Measurements from ENCODE around the gene IQSEC1. TPM values are rescaled to one million over a fixed set of nuclear protein-coding genes. Genes with fewer than 3 reads are reported as not detected.

IQSEC1 gene
- total and polyA plus RNA-seq, 2 donors (not counting 1 experiment from before 2014, with no cell fraction given): 96.7 to 222 TPM

DNA sequence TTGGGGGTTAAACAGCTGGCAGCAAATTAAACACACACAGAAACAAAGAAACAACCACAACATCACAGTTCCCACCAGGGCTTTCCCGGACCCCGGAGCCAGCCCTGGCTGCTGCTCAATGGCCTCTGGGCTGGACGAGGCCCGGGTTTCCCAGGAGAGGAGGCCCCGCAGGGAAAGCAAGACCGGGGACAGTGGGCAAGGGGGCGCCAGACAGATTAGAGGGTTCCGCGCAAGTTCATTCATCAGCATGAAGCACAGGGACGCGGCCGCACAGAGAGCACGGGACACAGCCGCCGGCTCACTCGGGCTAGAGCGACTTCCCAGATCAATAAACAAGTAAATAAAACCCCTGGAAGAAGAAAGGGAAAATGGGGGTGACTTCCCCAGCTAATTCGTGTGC lies 165.5 kb downstream of the IQSEC1 start:
- Histone ChIP-seq H3K4me3 (ENCODE audit: control extremely low read depth in 1 of 5, extremely low read depth in 1 of 5, insufficient read depth in 1 of 5, low read depth in 2 of 5, low read length in 4 of 5) (no peak overlapping the region), H3K79me2 (ENCODE audit: control insufficient read depth, insufficient read depth, low read length) (peaks cover 11% of the 10 kb centered on the region), H3K27ac (ENCODE audit: low read length in 2 of 2) (no peak overlapping the region), H4K20me1 (ENCODE audit: control insufficient read depth, insufficient read depth, low read length, poor library complexity, severe bottlenecking) (peaks cover 100% of the 10 kb centered on the region), H3K4me2 (replicated peaks; ENCODE audit: low read depth, low read length, poor library complexity, severe bottlenecking) (no peak overlapping the region), H3K27me3 (replicated peaks in 1 of 4; ENCODE audit: control extremely low read depth in 1 of 4, control insufficient read depth in 3 of 4, insufficient read depth in 4 of 4, low read length in 3 of 4) (no peaks in the 10 kb centered on the region), H3K36me3 (replicated peaks in 1 of 2; ENCODE audit: control extremely low read depth in 1 of 2, control insufficient read depth in 1 of 2, extremely low read depth in 1 of 2, insufficient read depth in 2 of 2, low read length in 1 of 2) (peaks cover 0 to 99% of the 10 kb centered on the region in 2 experiments), H3K9ac (ENCODE audit: low read length) (no peak overlapping the region), H3K4me1 (ENCODE audit: control insufficient read depth in 2 of 2, insufficient read depth in 2 of 2, low read length in 2 of 2) (peaks cover 14 to 26% of the 10 kb centered on the region in 2 donors), H3K9me3 (ENCODE audit: control extremely low read depth in 1 of 3, control insufficient read depth in 2 of 3, insufficient read depth in 1 of 3, low read length in 2 of 3) (peaks cover 0 to 4% (median 0%) of the 10 kb centered on the region in 3 donors), H2AFZ (ENCODE audit: insufficient read depth, low read depth, low read length, poor library complexity, severe bottlenecking) (no peak overlapping the region)
- ChIA-PET POLR2A (no interaction called here), CTCF (no interaction called here)
- Mint-ChIP-seq H3K27me3 (no peaks in the 10 kb centered on the region), H3K27ac (no peak overlapping the region), H3K4me3 (no peak overlapping the region), H3K4me1 (peaks cover 20% of the 10 kb centered on the region), H3K9me3 (ENCODE audit: insufficient read depth) (no peaks in the 10 kb centered on the region)
- no peak for TF ChIP-seq EZH2 (IDR thresholded peaks at IDR 0.05; ENCODE audit: borderline replicate concordance, insufficient read depth, low read depth, low read length, poor library complexity, severe bottlenecking)
- no peak for TF ChIP-seq CTCF (IDR thresholded peaks at IDR 0.05)
- intact Hi-C loops (cut with micrococcal nuclease): no loop called here
- 95% methylated on average over 10 of the region's 18 CpGs for WGBS (ENCODE audit: insufficient coverage)
- no peak for ATAC-seq (ENCODE audit: low read depth)
- DNase-seq: no peak

DNA sequence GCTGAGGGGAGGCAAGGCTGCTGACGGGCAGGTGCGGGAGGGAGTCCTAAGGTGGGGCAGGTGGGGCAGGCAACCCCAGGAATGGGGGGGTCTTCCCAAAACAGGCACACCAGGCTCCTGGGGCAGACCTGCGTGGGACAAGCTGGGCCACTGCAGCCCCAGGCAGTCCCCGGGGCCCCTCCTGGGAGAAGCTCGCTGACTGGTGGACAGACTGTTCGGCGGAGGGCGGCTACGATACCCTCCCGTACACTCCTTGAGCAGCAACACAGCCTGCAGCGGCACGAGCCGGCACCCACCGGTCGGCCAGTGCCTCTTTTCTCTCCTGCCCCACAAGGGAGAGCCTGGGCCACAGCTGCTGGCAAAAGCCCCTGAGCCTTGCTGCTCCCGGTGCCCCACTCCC lies 165.9 kb downstream of the IQSEC1 start:
- Histone ChIP-seq H2AFZ (ENCODE audit: insufficient read depth, low read depth, low read length, poor library complexity, severe bottlenecking) (no peak overlapping the region), H3K27ac (ENCODE audit: low read length in 2 of 2) (no peak overlapping the region), H3K9me3 (ENCODE audit: control extremely low read depth in 1 of 3, control insufficient read depth in 2 of 3, insufficient read depth in 1 of 3, low read length in 2 of 3) (peaks cover 0 to 4% (median 0%) of the 10 kb centered on the region in 3 donors), H3K27me3 (replicated peaks in 1 of 4; ENCODE audit: control extremely low read depth in 1 of 4, control insufficient read depth in 3 of 4, insufficient read depth in 4 of 4, low read length in 3 of 4) (no peaks in the 10 kb centered on the region), H4K20me1 (ENCODE audit: control insufficient read depth, insufficient read depth, low read length, poor library complexity, severe bottlenecking) (peaks cover 100% of the 10 kb centered on the region), H3K9ac (ENCODE audit: low read length) (no peak overlapping the region), H3K79me2 (ENCODE audit: control insufficient read depth, insufficient read depth, low read length) (peaks cover 11% of the 10 kb centered on the region), H3K4me3 (ENCODE audit: control extremely low read depth in 1 of 5, extremely low read depth in 1 of 5, insufficient read depth in 1 of 5, low read depth in 2 of 5, low read length in 4 of 5) (no peak overlapping the region), H3K4me2 (replicated peaks; ENCODE audit: low read depth, low read length, poor library complexity, severe bottlenecking) (no peak overlapping the region), H3K36me3 (replicated peaks in 1 of 2; ENCODE audit: control extremely low read depth in 1 of 2, control insufficient read depth in 1 of 2, extremely low read depth in 1 of 2, insufficient read depth in 2 of 2, low read length in 1 of 2) (peaks cover 0 to 99% of the 10 kb centered on the region in 2 experiments), H3K4me1 (ENCODE audit: control insufficient read depth in 2 of 2, insufficient read depth in 2 of 2, low read length in 2 of 2) (peaks cover 17 to 30% of the 10 kb centered on the region in 2 donors)
- H3K27me3 Mint-ChIP-seq: no peaks in the 10 kb centered on the region
- no peak for ATAC-seq (ENCODE audit: low read depth)
- ChIA-PET CTCF (no interaction called here), POLR2A (no interaction called here)
- H3K27ac Mint-ChIP-seq: no peak overlapping the region
- no peaks in the 10 kb centered on the region for H3K9me3 Mint-ChIP-seq (ENCODE audit: insufficient read depth)
- H3K4me3 Mint-ChIP-seq: no peak overlapping the region
- peaks cover 23% of the 10 kb centered on the region for H3K4me1 Mint-ChIP-seq
- TF ChIP-seq EZH2 (IDR thresholded peaks at IDR 0.05; ENCODE audit: borderline replicate concordance, insufficient read depth, low read depth, low read length, poor library complexity, severe bottlenecking) (no peak), CTCF (IDR thresholded peaks at IDR 0.05) (no peak)
- DNase-seq: no peak
- intact Hi-C loops (cut with micrococcal nuclease): no loop called here
- 94% methylated on average over 12 of the region's 16 CpGs for WGBS (ENCODE audit: insufficient coverage)
